Measurements from ENCODE around the gene MPP2.
A peak's percentile ranks its signal among the peaks of the same experiment; 100 is the strongest.

Gene MPP2

DNA sequence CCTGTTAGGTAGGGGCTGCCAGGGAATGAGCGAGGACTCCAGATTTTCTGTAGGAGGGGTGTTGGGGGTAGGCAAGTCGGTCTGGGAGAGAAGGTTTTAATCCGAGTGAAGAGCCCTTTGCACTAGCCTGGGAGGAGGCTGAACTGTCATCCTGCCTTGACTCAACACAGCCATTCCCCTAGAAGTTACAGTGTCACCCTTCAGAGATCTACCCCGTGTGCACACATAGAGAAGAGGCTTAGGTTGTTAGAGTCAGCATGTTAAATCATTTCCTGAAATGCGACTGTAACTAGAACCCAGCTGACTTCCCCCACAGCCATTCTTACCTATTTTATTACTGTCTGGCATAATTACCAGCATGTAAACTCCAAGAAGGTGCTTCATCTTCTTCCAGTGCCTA, 20.6 kb upstream of the MPP2 start:
- DNase-seq: peak in 2 of 4 experiments; percentile 37 to 57

DNA sequence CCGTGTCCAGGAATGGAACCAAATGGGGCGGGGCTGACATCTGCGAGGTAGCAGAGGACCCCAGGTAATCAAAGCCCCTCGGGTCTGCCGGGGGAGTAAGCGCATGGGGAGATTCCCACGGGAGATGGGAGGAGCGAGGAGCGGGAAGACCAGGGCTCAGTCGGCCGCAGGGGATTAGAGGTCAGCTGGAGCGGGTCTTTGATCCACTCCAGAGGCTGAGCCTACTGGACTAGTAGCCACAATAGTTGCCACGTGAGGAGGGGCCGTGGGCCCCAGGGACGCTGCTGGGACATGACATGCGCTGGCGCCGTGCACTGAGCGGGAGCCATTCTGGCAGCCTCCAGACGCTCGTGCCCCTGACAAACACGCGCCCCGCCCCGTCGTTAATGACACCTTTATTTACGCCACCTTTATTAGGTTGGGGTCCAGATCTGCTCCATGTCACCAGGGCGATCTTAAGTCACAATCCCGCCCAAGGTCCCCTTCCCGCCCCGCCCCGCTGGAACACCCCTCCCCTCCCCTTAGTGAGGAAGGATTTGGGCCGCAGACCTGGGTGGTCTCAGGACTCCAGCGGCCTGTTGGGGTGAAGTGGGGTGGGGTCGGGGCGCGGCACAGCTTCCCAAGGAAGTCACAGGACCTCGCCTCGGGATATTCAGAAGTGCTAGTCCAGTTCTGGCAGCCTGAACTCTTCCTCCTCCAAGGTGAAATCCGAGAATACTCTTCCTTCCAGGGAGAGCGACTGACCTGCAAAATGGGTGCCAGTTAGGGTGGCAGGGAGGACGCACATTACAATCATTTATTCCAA, 19.9 kb upstream of the MPP2 start:
- DNase-seq: no peak

DNA sequence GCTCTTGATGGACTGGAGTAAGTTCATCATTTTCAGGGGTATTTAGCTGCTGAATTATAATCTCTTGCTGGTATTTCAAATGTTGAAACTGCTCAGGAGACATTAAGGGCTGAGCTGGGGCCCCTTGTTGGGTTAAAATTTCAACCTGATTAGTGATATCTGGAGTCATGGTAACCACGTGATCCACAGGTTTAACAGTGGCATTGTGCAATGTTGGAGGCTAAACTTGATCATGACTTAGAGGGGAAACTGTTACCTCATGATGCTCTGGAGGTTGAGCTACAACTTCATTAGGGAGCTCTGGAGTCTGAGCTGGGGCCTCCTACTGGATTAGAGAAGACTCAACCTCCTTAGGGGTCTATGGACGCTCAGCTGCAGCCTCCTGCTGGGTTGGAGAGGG, 17.2 kb upstream of the MPP2 start:
- no peak for DNase-seq

DNA sequence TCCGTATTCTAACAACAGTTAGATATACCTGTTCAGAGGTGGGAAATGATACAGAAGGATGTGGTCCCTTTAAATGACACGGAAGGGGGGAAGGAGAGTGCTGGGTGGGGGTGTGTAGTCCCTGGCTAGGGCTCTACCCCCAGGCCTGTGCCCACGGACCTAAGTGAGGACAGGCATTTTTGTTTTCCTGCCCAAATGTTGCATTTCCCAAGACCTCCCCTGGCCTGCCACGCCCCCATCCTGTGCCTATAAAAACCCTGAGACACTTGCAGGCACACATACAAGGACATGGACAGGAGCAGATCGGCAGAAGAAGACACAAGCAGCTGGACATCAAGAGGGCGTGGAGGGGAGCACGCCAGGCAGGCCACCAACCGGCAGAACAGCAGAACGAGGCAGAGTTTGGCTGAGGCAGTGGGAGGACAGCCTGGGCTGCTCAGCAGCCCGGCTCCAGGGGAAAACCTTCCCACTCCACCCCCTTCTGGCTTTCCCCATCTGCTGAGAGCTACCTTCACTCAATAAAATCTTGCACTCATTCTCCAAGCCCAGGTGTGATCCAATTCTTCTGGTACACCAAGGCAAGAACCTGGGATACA, 13.3 kb upstream of the MPP2 start:
- no peak for DNase-seq

DNA sequence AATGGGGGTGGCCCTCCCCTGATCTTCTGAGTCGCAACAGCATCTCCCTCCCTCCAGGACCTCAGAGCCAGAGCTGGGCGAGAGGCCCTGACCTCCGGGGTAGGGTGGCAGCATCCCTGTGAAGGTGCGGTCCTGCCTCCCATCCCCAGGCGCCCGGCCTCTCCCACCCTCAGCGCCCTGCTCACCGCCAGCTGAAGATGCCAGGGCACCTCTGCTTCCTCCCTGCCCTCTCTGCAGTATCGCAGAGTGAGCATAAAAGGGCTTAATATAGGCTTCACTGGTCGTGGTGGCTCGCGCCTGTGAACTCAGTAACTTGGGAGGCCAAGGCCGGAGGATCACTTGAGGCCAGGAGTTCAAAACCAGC, 10.7 kb upstream of the MPP2 start:
- no peak for DNase-seq

DNA sequence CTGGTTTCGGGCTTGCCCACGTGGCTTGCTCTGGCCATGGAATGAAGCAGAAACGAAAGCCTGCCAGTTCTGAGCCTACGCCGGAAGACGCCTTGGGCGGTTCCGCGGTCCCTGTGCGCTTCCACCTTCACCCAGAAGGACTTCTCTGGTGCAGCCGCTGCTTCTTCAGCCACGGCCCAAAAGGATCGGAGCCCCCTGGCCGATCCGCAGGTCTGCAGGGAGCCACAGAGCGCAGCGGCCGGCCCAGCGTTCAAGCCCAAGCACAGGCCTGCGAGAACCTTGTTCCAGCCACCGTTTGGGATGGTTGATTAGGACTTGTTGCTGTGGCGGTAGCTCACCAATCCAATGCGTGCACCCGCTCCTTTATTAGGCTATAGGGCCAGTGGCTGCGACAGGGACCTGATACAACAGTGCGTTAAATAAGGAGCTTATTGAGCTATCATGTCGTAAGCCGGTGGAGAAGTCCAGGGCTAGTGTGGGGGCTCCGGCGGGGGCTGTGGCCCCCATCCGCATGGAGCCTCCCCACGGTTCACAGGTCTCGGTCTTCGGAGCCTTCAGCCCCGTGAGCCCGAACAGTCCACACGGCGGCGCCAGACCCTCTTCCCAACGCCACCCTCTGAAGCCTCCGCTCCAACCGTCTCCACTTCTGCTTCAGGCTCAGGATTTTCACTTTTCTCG, 10.2 kb upstream of the MPP2 start:
- DNase-seq: peak; percentile 63 to 79 (median 69)

DNA sequence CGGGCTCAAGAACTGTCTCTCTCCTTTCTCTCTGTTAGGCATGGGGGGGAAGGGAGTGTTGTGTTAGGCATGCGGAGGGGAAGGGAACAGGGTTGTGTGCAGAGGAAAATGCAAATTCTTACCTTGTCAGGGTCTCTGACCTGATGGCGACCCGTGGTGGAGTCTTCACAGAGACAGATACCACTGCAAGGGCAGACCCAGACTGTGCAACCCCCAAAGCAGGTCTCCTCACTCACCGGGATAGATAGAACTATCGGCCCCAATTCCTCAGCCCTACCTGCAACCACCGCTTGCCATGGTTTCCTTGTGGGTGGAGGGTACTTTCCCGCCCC, 9.6 kb upstream of the MPP2 start:
- DNase-seq: no peak

DNA sequence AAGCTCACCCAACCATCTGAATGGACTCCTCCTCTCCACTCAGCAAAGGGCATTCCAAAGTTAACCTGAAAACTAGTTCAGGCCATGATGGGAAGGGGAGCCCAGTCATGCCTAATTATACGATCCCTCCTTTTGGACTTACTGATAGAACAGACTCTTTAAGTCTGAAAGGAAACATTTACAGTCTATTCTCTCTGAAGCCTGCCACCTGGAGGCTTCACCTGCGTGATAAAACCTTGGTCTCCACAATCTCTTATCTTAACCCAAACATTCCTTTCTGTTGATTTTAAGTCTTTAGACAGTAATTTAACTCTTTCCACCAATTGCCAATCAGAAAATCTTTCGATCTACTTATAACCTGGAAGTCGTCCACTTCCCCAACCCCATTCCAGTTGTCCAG, 9.0 kb upstream of the MPP2 start:
- no peak for DNase-seq

DNA sequence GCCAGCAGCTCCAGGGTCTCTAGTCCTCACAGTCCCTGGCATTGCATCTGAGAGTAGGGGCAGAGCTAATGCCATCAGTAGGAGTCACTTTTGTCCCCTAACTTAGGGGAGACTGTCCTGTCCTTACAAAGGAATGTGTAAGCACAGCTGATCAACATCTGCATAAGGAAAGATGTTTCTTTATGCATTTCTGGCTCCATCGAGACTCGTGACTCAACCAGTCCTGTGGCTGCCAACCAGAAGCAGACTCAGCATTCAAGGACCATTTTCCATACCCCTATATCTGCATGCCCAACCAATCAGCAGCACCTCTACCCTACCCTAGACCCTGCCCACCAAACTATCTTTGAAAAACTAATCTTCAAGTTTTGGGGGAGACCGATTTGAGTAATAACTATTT, 8.2 kb upstream of the MPP2 start:
- DNase-seq: no peak

DNA sequence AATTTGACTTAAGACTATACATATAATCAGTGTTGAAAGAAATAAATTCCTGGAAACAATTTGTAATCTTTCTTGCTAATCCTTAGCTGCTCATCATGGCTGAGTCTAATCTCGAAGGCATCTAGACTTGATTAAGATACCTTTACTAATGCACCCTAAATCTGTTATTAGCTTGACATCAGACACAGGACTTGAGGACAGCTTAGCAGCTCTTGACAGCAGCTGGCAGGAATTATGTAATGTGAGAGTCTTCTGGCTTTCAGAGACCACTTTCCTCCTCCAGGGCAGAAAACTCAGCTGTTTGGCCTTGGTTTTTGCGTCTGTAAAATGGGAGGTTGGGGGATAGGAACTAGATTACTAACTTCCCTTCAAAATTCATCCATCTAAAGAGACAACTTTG, 7.1 kb upstream of the MPP2 start:
- no peak for DNase-seq

DNA sequence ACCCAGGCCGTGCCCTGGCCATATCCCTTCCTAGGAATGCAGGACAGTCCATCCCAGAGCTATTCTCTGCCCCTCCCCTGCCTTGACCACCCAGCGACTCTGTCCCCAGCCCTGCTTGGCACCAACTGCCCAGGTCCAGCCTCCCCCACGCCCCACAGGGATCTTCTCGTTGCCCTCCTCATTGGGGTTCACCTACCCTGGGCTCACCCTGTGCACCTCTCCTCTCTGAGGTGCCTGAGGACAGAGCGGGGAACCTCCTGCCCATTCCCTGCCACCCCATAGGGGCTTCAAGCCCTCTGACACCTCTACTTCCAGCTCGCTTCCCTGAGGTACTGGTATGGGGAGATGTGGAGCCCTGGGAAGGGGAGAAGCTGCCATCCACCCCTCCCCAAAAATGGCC, 6.2 kb upstream of the MPP2 start:
- no peak for DNase-seq

DNA sequence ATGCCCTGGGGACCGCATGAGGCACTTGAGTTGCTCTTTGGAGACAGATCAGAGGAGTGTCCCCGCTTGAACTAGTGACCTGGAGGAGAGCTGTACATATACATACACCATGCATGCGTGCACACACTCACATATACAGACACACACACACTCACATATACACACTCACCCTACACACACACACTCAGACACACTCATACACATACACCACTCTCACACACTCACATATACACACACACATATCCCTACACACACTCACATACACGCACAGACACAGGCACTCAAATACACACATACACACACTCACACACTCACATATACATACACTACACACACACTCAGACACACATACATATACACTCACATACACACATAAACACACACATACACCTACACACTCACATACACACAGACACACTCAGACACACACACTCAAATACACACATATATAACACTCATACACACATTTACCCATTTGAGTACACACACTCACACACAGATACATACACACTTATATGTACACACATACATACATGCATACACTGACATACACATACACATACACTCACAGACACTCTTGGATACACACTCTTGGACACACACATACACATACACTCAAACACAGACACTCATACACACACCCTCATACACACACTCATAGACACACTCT, 5.4 kb upstream of the MPP2 start:
- DNase-seq: no peak

DNA sequence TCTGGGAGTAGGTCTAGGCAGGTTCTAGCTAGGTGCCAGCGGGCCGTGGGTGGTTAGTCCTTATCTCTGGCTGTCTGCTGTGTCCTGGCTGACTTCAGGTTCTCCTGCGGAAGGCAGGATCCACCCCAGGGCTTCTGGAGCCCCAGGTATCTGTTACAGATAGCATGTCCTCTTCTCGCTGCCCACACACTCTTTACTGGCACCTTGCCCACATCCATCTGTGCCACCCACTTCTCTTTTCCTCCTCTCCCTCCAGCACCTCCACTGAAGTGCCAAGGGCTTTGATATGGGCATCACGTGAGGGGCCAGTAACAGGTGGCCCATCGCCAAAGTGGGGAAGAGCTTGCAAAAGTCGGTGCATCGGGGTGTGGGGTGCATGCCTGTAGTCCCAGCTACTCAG, 4.6 kb upstream of the MPP2 start:
- no peak for DNase-seq

DNA sequence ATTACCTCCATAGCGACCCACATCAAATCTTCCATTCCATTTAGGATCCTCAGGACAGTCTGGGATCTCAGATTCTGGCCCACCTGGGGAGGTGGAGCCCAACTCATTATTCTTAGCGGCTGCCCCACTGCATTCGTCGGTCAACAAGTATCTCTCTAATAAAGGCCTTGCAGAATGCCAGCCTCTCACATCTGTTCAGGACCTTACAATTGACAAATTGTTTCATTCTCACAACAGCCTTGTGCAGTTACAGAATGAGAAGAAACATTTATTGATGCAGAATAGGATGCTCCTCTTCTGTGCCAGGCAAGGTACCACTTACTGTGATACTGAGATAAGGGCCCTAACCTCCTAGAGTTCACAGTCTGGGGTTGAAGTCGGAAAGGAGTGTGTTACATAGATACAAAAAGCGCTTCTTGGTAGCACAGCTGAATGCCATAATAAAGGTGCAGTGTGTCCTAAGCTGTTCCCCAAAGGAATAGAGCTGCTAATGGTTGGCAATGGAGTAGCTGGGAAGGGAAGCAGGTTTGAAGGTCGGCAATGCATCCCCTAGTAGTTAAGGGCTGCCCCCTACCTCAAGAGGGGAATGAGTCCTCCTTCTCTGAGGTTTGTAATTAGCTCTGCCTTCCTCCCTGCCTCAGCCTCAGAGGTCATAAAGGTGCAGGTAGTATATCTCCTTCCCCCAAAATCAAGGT, 2.3 kb upstream of the MPP2 start:
- DNase-seq: no peak

DNA sequence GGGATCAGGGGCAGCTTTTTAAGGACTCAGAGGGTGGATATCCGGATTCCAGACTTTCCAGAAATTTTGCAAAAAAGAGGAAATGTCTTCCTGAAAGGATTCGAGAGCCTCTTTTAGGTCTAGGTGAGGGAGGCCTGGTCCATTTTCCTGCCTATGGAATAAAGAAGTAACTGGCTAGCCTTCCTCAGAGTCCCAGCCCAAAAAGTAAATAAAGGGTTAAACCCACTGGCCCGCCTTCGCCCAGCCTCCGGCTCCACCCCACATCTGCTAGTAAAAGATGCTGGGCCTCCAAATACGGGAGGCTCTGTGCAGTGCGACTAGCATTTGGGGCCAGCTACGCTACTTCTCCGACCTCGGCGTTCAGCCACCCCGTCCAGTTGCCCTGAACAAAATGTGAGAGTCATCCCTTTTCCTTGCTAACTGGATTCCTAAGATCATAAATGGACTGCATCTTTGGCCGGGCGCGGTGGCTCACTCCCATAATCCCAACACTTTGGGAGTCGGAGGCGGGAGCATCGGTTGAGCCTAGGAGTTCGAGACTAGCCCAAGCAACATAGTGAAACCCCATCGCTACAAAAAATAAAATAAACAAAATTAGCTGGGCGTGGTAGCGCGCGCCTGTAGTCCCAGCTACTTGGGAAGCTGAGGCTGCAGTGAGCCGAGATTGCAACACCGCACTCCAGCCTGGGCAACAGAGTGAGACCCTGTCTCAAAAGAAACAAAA, 824 bp upstream of the MPP2 start:
- peak in 2 of 4 experiments; percentile 34 to 37 for DNase-seq

DNA sequence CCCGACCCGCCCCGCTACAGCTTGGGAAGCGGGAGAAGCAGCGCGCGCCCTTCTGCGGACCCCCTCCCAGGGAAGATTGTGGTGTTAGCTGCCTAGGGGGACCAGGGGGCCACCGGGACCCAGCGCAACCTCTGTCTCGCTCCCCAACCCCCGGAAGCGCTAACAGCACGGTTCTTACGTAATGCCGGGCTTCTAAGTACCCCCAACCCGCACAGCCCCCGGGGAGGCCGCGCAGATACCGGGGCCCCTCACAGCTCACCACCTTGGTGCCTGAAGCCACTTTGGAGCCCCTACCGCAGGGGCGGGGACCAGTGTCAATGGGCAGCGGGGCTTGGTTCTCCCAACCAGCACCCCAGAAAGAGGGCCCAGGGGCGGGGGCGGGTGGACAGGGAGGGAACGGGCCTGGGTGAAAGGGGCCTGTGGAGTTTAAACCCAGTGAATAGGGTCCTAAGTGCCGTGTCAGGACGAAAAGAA, 348 bp downstream of the MPP2 start:
- no peak for DNase-seq

DNA sequence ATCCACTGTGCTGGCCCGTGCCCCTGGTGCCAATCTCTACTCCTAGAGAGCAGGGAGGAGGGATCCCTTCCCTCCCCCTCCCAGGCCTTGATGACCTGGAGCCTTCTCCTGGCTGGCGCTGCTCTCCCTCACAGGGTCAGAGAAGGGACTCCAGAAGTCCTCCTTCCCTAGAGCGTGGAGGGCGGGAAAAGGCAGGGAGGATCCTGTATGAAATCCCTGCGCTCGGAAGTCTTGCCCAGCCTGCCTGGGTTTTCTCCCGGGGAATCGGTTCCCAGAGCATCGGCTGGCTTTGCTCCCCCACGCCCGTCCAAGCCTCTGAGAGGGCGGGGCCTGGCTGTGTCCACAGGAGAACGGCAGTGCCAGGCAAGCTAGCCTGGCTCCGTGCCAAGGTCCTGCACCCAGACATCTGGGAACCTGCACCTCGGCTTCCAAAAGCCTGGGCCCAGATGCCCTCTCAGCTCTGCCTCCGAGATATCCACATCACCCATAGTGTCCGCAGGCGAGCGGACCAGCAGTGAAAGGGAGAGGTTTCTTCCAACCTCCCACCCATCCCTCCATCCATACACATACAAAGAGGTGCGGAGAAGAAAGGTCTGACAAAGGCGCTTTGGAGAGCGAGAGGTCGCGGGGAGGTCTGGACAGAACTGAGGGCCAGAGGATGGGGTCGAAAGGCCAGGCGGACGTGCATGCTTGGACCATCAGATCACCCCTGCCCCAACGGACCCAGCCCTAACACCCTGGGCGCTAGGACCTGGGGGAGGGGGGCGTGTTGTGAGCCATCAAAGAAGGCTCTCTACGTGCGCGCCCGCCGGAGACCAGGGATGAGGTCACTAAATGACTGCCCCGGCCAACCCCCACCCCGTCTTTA, 1.1 kb downstream of the MPP2 start:
- peak in 1 of 4 experiments; percentile 33 for DNase-seq

DNA sequence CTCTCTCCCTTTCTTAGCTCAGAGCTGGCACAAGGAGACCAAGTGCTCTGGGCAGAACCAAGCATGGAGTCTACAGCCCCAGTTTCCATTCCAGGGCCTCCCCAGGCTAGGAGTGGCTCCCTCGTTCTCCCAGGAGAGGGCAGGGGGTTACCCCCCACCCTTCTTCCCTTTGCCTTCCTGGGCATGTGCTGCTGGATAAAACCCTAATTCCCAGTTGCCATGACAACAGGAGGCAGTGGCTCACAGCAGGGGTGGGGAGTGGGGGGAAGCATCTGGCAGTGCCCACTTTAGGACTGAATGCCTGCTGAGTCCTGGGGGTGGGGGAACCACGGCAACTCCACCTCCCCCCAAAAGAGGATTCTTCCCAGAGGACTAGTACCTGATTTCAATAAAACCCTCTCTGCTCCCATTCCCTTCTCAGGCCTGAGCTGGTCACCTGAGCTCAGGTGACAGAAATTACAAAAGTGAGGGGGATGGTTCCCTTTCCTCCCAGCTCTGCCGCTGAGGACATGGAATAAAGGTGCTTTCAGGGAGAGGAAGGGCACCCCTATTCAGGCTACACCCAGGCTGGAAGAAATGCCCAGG, 1.8 kb downstream of the MPP2 start:
- no peak for DNase-seq

DNA sequence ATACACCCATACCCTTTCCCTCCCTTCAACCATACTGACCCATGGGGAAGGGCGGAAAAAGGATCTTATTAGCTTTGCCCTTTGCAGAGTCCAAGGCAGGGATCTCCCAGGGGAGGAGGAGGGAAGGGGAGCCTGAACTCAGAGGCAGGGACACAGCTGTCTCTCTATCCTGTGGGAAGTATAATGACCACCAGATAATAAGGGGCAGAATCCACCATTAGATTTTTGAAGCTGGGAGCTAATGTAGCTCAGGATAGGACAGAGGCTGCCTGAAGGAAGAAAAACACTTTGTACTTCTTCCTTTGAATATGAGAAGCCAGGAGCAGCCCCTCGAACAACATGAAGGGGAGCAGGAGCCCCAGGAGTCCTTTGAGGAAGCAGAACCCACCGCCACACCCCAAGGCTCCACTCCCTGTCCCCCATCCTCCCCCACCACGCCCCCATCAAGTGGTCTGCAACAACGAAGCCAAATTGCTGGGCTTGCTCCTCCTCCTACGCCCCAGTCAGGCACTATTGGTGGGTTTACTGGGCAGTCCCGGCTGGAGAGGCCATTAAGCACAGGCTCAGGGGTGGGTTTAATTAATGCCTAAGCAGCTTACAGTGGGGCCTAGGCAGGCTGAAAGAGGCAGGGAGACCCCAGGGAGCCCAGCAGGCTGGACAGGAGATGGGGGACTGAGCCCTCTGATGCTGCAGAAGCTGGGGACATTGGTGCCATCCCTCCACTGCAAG, 5.3 kb downstream of the MPP2 start:
- DNase-seq: no peak

All from suppressor macrophage (primary cell).